ENCODE results near the gene NMU. TPM values are rescaled to one million over a fixed set of nuclear protein-coding genes. Genes with fewer than 3 reads are reported as not detected.
A peak's percentile ranks its signal among the peaks of the same experiment; 100 is the strongest.

NMU gene
- total RNA-seq, 4 donors from 2014 or later = 0.88 to 9.0 TPM; not detected in 2

- Histone ChIP-seq H3K27ac (peak overlapping the region; percentile 96 to 100 (median 99)), H3K36me3 (no peaks in the 10 kb centered on the region), H3K4me1 (peaks cover 4% of the 10 kb centered on the region in 2 donors), H3K4me3 (replicated peaks in 1 of 3) (peak overlapping the region; percentile 73 to 94 (median 82)), H3K27me3 (no peaks in the 10 kb centered on the region), H3K9me3 (no peaks in the 10 kb centered on the region)
- peak in 1 of 2 donors; percentile 23 for DNase-seq
- intact Hi-C loops (cut with DNase I) = no loop called here
- TF ChIP-seq CTCF (IDR thresholded peaks at IDR 0.05) = no peak
- no peak for TF ChIP-seq POLR2A (IDR thresholded peaks at IDR 0.05)
- 1 to 2% methylated on average over 10 of the region's 10 CpGs for WGBS, 2 donors
Measured at GRCh38 chr4:55547466-55547770, 88.7 kb downstream of the NMU start.

- Histone ChIP-seq H3K4me1 (peaks cover 4% of the 10 kb centered on the region in 2 donors), H3K4me3 (replicated peaks in 1 of 3) (peak within 1 kb of the TSS; percentile 73 to 94 (median 82)), H3K27ac (peak within 1 kb of the TSS; percentile 96 to 100 (median 99)), H3K36me3 (no peaks in the 10 kb centered on the region), H3K9me3 (no peaks in the 10 kb centered on the region), H3K27me3 (no peaks in the 10 kb centered on the region)
- DNase-seq = peak; percentile 90 to 91
- 0 to 2% methylated on average over 6 to 31 of the region's 71 CpGs for WGBS, 2 donors
- intact Hi-C loops (cut with DNase I) = no loop called here
- TF ChIP-seq POLR2A (IDR thresholded peaks at IDR 0.05) = peak in 1 of 2 donors; percentile 72
- peak in 5 of 6 experiments; percentile 25 to 62 (median 53) for TF ChIP-seq CTCF (IDR thresholded peaks at IDR 0.05)
Measured at GRCh38 chr4:55546756-55547465, 89.2 kb downstream of the NMU start, which contains the start of gene CLOCK. CLOCK (minus strand) TSS chr4:55546909; CDS start chr4:55482785, 64,124 bp downstream.

GRCh38 chr4:55546506-55546755, 89.7 kb downstream of the NMU start:
- intact Hi-C loops (cut with DNase I) = no loop called here
- no peaks in the 10 kb centered on the region for H3K9me3 ChIP-seq
- TF ChIP-seq POLR2A (IDR thresholded peaks at IDR 0.05) (no peak), CTCF (IDR thresholded peaks at IDR 0.05) (no peak)

GRCh38 chr4:55545641-55546505, 90.2 kb downstream of the NMU start:
- H3K4me3 ChIP-seq (replicated peaks in 1 of 3) = peak overlapping the region; percentile 66 to 94 (median 73)
- TF ChIP-seq POLR2A (IDR thresholded peaks at IDR 0.05) (peak in 1 of 2 donors; percentile 52), CTCF (IDR thresholded peaks at IDR 0.05) (no peak)

More at GRCh38 chr4:55546506-55546755, 89.7 kb downstream of the NMU start:
- Histone ChIP-seq H3K27me3 (no peaks in the 10 kb centered on the region), H3K4me1 (peaks cover 4% of the 10 kb centered on the region in 2 donors), H3K36me3 (no peaks in the 10 kb centered on the region), H3K4me3 (replicated peaks in 1 of 3) (peak overlapping the region; percentile 73 to 94 (median 82)), H3K27ac (peak overlapping the region; percentile 96 to 100 (median 99))
- no peak for DNase-seq
- WGBS, 2 donors = 2% methylated on average over 10 of the region's 16 CpGs; no CpG with 5 or more reads in 1 of the 2 donors

More at GRCh38 chr4:55545641-55546505, 90.2 kb downstream of the NMU start:
- Histone ChIP-seq H3K36me3 (no peaks in the 10 kb centered on the region), H3K27ac (peak overlapping the region; percentile 96 to 100 (median 99)), H3K27me3 (no peaks in the 10 kb centered on the region), H3K9me3 (no peaks in the 10 kb centered on the region), H3K4me1 (peaks cover 4% of the 10 kb centered on the region in 2 donors)
- intact Hi-C loops (cut with DNase I) = no loop called here
- peak; percentile 80 to 83 for DNase-seq
- WGBS, 2 donors = 0 to 1% methylated on average over 9 to 44 of the region's 87 CpGs

Other genes starting within 250 kb of the NMU start
- gene TMEM165, start 240.3 kb downstream of the NMU start, total RNA-seq = 100 to 1,000 TPM; 175 to 226 (median 189) TPM
- gene CLOCK, start 89.4 kb downstream of the NMU start, total RNA-seq = 10 to 100 TPM; 26.1 to 60.3 (median 31.6) TPM
- gene PDCL2, start 44.1 kb downstream of the NMU start, total RNA-seq = not detected
- gene EXOC1L, start 183.5 kb upstream of the NMU start, total RNA-seq = not detected
- gene EXOC1, start 217.3 kb upstream of the NMU start, total RNA-seq = 10 to 100 TPM; 32.9 to 38.3 (median 34.5) TPM